Cardiac fibroblast (primary cell): ENCODE data around the gene DAPK2.

Source experiments
- DNase-seq, 2 donors: peaks; one replicate each; pipeline versions ENCODE4 v3.0.0 to v3.0.0-alpha.2; 2010; ENCODE audit warnings: low read depth in 2 of 2
- H3K4me3 ChIP-seq, 2 donors: replicated peaks in 1 of 2; 1 replicate in 1 of 2; 2 replicates in 1 of 2; pipeline ENCODE4 v1.5.1; 2011; ENCODE audit warnings: low read depth in 2 of 2, low read length in 2 of 2, mild to moderate bottlenecking in 2 of 2, moderate library complexity in 1 of 2
- CTCF ChIP-seq: IDR thresholded peaks from one replicate; pipeline ENCODE4 v1.5.1; 2011; ENCODE audit warnings: low read depth, mild to moderate bottlenecking, low read length, inconsistent platforms

The DAPK2 gene

DNA sequence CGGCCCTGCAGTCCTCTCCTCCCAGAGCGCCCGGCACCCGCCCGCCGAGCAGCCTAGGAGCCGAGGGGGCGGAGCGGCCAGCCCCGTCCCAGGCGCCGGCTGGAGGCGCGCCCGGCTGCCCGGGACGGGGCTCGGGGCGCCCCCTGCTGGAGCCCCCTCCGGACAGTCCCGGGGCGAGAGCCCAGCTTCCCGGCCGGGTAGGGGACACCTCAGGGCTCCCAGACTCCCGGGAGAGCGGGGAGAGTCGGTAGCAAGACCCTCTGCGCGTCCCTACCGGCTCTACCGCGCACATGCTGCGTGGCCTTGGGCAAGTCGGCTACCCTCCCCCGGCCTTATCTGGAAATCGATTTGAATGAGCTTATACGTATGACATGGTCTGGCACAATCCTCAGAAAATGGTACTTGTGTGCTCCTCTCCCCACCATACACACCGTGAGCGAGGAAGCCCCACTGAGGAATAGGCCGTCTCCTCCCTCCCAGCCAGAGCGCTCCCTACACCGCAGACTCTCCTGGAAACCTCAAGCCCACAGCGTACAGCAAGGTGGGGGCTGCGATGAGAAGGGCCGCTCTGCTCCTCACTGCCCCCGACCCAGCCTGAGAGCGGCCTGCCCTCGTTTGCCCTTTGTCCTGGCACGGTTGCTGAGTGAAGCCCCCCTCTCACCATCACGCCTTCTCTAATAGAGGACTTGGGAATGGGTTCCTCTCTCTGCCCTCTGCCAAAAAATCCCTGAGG is at the start of gene DAPK2:
Gene DAPK2, minus strand, starts transcription at position 65 of the 733 bp plus-strand sequence. CDS start 6,224 bp downstream, outside the sequence.
- peak within 1 kb of the TSS; percentile 42 to 48 for H3K4me3 ChIP-seq

DNA sequence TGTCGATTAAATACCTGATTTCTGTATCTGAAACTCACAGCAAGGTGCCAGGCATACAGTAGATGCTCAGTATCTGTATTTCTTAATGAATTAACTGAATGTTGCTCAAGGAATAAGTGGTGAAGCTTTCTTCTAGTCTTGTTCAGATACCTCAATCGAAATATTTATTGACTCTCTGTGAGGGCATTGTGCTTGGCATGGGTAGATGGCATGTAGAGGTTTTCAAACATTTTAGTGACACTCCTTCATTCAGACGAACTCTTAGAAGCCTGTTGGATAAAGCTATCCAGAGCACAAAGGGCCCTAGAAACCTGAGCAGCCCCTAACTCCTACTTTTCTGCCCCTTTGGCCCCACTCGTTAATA is 49.1 kb upstream of the DAPK2 start:
- peak overlapping the region in 1 of 2 donors; percentile 36 for H3K4me3 ChIP-seq
- no peak for TF ChIP-seq CTCF
- peak in 1 of 2 donors; percentile 22 for DNase-seq

More for the DNA sequence above, at the start of gene DAPK2:
- peak; percentile 48 for TF ChIP-seq CTCF
- DNase-seq, result peak; percentile 46 to 69

GRCh38 chr15:64093627-64094417 is 47.5 kb upstream of the DAPK2 start, which contains the start of gene CIAO2A:
Gene CIAO2A (minus strand): TSS chr15:64093838. CDS start chr15:64093768, 70 bp downstream.
- H3K4me3 ChIP-seq, result peak within 1 kb of the TSS; percentile 79 to 83
- TF ChIP-seq CTCF, result no peak
- DNase-seq, result peak; percentile 99

GRCh38 chr15:64092864-64093626 is 46.8 kb upstream of the DAPK2 start:
- peak; percentile 16 for TF ChIP-seq CTCF
- DNase-seq, result peak; percentile 57 to 58
- peak overlapping the region; percentile 79 to 83 for H3K4me3 ChIP-seq

DNA sequence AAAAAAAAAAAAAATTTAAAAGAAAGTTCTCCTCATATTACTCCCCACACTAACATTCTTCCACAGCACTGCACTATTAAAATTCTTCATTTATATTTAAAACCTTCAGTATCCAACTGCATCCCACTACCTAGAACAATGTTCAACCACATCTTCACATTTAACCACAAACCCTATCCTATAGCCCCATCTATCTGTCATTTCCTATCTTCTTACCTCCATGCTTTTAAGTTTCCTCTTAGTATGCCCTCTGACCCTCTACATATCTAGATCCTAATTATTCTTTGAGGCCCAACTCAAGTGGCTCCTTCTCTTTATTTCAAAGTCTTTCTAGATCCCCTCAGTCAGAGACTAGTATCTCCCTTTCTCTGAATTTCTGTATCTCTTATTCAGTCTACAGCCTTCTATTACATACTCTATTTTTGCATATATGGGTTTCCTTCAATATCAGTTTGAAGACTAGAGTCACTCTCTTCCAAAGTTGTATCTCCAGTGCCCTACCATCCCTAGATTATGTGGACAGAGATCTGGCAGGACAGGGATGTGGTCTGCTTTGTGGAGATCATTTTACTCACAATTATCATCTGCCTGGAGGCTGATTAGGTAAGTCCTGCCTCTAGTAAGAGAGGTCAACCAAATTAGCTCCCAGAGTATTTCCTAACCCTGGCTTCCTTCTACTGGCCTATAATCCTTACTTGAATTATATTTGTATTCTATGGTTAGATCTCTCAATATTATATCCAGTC is 46.0 kb upstream of the DAPK2 start:
- DNase-seq, result no peak
- H3K4me3 ChIP-seq, result peak overlapping the region in 1 of 2 donors; percentile 83
- TF ChIP-seq CTCF, result no peak

DNA sequence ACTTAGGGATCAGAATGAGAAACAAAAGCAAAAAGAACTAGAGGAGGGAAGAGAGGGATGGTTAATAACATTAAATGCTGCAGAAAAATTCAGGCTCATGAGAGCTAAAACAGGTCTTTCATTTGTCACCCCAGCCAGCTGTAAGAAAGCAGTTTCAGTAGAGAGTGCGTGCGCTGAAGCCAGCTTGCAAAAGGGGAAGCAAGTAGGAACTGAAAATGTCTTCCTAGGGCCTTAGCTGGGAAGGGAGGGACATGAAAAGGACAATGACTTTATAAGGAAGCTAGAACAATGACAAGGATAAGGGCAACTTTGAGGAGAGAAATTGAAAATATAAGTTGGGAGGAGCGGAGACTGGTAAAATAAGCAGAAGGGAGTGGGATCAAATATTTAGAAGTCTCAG is 44.2 kb upstream of the DAPK2 start:
- DNase-seq, result no peak
- TF ChIP-seq CTCF, result no peak
- no peak overlapping the region for H3K4me3 ChIP-seq
